Embryonic facial prominence (tissue), 1 donor: Measurements from ENCODE around the gene ZNF738.
"Not testable (repeated sequence)": the region's sequence is repeated elsewhere in the genome, so short reads cannot be mapped to it uniquely, and the experiment has no call there.

ENCODE experiments used
- DNase-seq: peaks from one replicate; pipeline ENCODE4 v3.0.0-alpha.2; 2016; ENCODE audit errors: extremely low spot score

ZNF738 gene

GRCh38 chr19:21358768-21359451, at the start of gene ZNF738:
TSS of gene ZNF738 (plus strand) at chr19:21359000. CDS start at chr19:21359141, 141 bp downstream.
- peak; percentile 89 for DNase-seq

DNA sequence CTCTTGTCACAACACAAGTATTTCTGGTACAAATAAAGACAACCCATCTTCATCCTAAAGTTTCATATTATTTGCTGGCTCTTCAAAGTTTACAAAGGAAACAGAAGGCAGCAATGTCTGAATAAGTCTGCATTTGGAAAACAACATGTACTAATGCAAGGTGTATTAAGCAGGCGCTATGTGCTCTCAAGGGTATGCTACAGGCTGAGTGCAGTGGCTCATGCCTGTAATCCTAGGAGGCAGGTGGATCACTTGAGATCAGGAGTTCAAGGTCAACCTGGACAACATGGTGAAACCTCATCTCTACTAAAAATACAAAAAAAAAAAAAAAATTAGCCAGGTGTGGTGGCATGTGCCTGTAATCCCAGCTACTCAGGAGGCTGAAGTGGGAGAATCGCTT, 46.0 kb upstream of the ZNF738 start:
- DNase-seq, result not testable (repeated sequence)

DNA sequence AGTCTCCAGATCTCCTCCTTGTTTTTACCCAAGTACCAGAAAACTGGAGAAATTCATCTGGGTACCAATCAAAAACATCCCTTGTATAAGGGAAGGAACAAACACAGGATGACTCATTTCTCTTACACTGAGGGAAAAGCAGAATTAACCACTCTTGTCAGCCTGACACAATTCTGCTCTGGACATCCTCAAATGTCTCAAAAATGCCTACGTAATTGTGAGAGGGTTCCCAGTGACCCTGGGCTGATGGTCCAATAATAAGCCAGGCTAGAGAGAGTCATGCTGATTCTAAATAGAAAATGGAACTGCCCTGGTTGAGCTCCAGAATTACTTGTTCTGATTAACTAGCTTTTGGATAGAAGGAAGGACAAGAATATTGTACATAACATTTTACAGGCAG, 44.1 kb upstream of the ZNF738 start:
- no peak for DNase-seq

- no peak for DNase-seq
Measured at GRCh38 chr19:21317821-21318220, 41.0 kb upstream of the ZNF738 start.

- DNase-seq, result no peak
Measured at GRCh38 chr19:21321134-21321533, 37.7 kb upstream of the ZNF738 start.

DNA sequence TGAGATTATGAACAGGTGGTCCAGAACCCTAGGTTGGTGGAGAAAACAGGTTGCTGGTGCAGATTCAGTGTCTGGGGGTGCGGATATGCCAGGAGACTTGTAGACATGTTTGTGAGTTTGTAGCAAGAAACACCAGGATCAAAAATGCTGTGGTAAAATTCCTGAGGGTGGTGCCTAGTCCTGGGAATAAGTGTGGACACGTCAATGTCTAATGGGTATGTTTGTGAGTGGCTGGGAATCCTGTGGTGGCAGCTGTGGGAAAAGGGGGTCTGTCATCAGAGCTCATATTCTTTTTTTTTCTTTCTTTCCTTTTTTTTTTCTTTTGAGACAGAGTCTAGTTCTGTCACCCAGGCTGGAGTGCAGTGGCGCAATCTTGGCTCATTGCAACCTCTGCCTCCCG, 36.8 kb upstream of the ZNF738 start:
- no peak for DNase-seq

DNA sequence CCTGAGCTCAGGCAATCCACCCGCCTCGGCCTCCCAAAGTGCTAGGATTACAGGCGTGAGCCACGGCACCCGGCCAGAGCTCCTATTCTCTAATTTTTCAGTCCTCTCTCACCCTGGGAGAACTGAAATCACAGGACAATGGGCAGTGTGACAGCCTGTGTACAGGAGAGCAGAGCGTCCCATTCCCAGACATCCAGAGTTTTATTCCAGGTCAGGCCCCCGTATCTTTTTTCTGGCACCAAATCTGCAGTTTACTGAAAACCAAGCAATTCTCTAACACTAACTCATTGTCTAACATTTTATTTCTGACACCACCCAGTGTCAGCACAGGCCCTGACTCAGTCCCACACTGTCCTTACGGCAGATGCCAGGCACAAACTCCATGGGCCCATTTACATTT, 36.3 kb upstream of the ZNF738 start:
- no peak for DNase-seq

- DNase-seq, result no peak
Measured at GRCh38 chr19:21323000-21323399, 35.8 kb upstream of the ZNF738 start.

DNA sequence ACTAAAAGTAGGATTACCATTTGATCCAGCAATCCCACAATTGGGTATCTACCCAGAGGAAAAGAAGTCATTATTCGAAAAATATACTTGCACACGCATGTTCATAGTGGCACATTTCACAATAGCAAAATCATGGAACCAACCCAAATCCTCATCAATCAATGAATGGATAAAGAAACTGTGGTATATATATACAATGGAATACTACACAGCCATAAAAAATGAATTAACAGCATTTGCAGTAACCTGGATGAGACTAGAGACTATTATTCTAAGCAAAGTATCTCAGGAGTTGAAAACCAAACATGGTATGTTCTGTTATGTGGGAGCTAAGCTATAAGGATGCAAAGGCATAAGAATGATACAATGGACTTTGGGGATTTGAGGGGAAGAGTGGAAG, 32.6 kb upstream of the ZNF738 start:
- no peak for DNase-seq

DNA sequence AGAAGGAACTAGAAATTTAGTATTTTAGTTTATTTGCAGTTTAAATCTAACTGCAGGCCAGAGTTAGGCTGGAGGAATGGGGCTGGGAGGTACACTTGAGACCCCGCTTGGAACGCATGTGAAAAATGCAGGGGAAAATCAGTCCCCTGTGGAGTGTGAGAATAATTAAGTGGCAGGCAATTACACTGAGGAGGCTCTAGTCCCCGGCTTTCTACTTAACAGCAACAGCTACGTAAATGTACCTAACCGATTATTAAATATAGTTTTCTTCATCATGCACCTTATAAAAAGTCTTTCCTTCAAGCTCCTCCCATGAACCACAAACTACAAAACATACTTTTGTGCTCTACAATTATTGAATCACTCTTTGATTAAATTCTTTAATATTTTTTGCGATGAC, 30.4 kb upstream of the ZNF738 start:
- no peak for DNase-seq

DNA sequence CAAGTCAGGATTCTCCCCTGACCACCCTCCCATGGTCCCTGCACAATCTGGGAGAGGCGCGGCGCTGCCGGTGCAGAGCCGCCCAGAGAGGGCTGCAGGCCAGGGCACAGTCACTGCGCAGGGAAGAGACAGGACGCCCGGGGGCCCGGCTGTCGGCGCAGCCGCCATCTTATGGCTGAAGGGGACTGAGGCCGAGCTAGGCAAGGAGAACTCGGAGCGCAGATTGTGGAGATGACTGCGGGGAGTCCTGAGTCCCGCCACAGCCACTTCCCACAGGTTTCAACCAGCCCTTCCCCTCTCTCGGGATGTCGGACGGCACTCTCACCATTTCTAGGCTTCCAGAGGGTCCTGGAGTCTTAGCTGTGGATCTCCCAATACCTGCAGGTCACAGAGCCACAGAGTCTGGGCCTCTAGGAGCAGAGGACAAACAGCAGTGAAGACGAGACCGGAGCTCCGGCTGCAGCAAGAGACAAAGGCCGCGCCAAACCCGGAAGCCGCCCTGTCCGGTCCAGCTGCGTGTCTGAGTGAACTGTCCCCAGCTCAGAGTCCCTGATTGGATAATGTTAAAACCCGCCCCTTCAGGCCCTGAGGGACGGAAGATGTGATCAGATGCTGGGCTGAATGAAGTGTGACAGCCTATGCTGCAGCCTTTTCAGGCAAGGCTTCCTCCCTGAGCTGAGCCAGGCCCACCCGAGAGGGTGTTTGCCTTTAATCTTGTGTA, 29.8 kb upstream of the ZNF738 start, which contains the start of gene ZNF708:
ZNF708 (minus strand) TSS at position 526 of the 721 bp plus-strand sequence; CDS start at position 328, 198 bp downstream.
- DNase-seq, result peak; percentile 59

DNA sequence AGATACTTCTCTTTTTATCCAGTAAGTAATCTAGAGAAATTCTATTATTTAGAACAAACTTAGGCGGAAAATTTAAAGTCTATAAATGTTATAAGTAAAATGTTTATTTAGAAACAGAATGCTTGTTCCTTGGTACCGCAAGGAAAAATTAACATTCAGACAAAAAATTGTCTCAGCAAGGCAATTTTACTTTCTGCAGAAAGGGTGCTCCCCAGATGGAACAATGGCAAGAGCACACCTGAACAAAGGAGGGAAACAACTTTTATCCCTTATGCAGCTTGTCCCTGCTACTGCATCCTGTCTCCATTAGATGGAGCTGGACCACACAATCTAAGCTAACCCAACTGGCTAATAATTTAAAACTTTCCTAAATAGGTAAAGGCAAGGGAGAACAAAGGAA, 23.1 kb upstream of the ZNF738 start:
- no peak for DNase-seq

- not testable (repeated sequence) for DNase-seq
Measured at GRCh38 chr19:21344841-21345240, 14.0 kb upstream of the ZNF738 start.

GRCh38 chr19:21352830-21353229, 6.0 kb upstream of the ZNF738 start:
- DNase-seq, result no peak

DNA sequence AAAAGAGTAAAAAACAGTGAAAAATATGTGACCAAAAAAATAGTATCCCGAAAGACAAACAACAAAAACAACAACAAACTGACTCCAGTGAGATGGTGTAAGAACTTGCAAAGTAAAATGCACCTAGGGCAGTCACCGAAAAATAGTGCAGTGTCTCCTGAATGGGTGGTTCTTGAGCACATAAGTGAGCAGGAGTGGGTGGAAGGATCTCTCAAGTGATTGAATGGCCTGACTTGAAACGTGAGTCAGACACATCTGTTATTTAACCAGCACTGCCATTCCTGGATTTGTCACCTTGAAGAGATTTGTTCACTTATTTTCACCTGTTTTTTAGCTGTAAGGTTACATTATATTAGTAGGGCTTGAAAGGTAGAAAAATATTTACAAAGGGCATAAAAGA, 3.5 kb downstream of the ZNF738 start:
- no peak for DNase-seq

GRCh38 chr19:21383980-21384582, 25.3 kb downstream of the ZNF738 start:
- no peak for DNase-seq

- no peak for DNase-seq
Measured at GRCh38 chr19:21396121-21396520, 37.3 kb downstream of the ZNF738 start.

- DNase-seq, result peak; percentile 92
Measured at GRCh38 chr19:21396893-21397572, 38.2 kb downstream of the ZNF738 start, which contains the start of gene ZNF493. TSS of gene ZNF493 (plus strand) at chr19:21397133. CDS start at chr19:21397238, 105 bp downstream.

GRCh38 chr19:21398851-21399250, 40.1 kb downstream of the ZNF738 start:
- no peak for DNase-seq

DNA sequence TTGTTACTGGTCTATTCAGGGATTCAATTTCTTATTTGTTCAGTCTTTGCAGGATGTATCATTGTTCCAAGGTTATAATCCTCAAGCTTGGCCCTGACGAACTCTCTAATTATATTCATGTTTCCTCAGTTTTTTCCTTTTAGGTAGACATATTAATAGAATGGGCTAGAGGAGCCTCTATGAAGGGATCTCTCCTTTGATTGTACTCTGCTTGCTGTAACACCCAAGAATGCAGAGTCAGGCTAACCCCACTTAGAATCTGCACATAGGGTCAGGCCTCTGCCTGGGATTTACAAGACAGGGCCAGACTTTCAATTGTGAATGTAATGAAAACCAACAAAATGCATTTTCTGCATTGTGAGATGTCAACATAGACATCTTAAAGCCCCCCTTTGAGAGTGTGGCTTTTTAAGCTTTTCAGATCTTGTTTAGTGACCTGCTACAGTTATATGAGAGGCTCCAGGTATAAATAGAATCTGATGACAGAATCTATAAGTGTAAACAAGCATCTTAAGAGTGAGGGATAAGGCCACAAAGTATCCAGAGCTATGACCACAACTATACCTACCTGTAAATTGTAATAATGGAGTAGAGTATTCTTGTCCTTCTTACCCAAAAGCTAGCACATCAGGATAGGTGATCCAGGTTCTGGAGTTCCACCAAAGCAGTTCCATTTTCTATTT, 43.6 kb downstream of the ZNF738 start:
- no peak for DNase-seq

DNA sequence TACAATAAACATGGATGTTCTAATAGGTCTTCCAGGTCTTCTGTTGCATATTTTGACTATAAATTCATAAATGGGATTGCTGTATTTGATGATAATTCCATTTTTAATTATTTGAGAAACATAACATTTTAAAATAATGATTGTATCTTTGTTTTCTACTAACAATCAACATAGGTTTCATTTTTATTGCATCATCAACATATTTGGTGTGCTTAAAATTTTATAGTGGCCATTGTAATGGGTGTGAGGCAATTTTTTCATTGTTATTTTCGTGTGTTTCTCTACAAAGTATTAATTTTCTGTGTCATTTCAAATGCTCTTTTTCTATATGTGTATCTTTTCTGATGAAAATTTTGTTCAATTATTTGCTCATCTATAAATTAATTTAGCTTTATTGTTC, 51.4 kb downstream of the ZNF738 start:
- DNase-seq, result no peak

DNA sequence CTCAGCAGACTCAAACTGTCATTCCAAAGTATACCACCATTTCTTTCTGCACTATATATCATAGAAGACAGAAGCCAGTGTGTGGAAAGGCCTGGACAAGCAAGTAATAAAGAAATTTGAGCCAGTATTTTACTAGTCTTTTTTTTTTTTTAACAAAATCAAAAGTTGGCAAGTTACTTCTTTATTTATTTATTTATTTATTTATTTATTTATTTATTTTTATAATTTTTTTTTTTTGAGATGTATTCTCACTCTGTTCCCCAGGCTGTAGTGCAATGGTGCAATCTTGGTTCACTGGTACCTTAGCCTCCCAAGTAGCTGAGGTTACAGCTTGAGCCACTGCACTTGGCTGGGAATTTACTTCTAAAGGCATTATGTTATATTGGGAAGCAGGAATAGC, 63.4 kb downstream of the ZNF738 start:
- no peak for DNase-seq
